Measurements from ENCODE around the gene SPATS2L.
A peak's percentile ranks its signal among the peaks of the same experiment; 100 is the strongest.

The SPATS2L gene

GRCh38 chr2:200306196-200306930 lies at the start of gene SPATS2L:
Gene SPATS2L (plus strand): TSS chr2:200306693. CDS start chr2:200389245, 82,552 bp downstream.
- peak; percentile 23 for DNase-seq (ENCODE audit: low read depth, low spot score)

GRCh38 chr2:200257570-200257969 lies 48.9 kb upstream of the SPATS2L start:
- DNase-seq (ENCODE audit: low read depth, low spot score), result no peak

- DNase-seq (ENCODE audit: low read depth, low spot score), result no peak
Observed at GRCh38 chr2:200258081-200258480, 48.4 kb upstream of the SPATS2L start.

- DNase-seq (ENCODE audit: low read depth, low spot score), result no peak
Observed at GRCh38 chr2:200258881-200259576, 47.5 kb upstream of the SPATS2L start.

GRCh38 chr2:200259577-200259957 lies 46.9 kb upstream of the SPATS2L start:
- DNase-seq (ENCODE audit: low read depth, low spot score), result no peak

- DNase-seq (ENCODE audit: low read depth, low spot score), result no peak
Observed at GRCh38 chr2:200262047-200262446, 44.4 kb upstream of the SPATS2L start.

GRCh38 chr2:200263279-200263678 lies 43.2 kb upstream of the SPATS2L start:
- no peak for DNase-seq (ENCODE audit: low read depth, low spot score)

GRCh38 chr2:200264631-200265030 lies 41.9 kb upstream of the SPATS2L start:
- DNase-seq (ENCODE audit: low read depth, low spot score), result no peak

- DNase-seq (ENCODE audit: low read depth, low spot score), result no peak
Observed at GRCh38 chr2:200266406-200266805, 40.1 kb upstream of the SPATS2L start.

GRCh38 chr2:200267350-200267749 lies 39.1 kb upstream of the SPATS2L start:
- no peak for DNase-seq (ENCODE audit: low read depth, low spot score)

GRCh38 chr2:200270732-200271131 lies 35.8 kb upstream of the SPATS2L start:
- DNase-seq (ENCODE audit: low read depth, low spot score), result no peak

- DNase-seq (ENCODE audit: low read depth, low spot score), result no peak
Observed at GRCh38 chr2:200272320-200272719, 34.2 kb upstream of the SPATS2L start.

GRCh38 chr2:200274116-200275075 lies 32.1 kb upstream of the SPATS2L start:
- no peak for DNase-seq (ENCODE audit: low read depth, low spot score)

GRCh38 chr2:200275295-200276013 lies 31.0 kb upstream of the SPATS2L start:
- DNase-seq (ENCODE audit: low read depth, low spot score), result no peak

- DNase-seq (ENCODE audit: low read depth, low spot score), result no peak
Observed at GRCh38 chr2:200276472-200276871, 30.0 kb upstream of the SPATS2L start.

GRCh38 chr2:200278694-200279316 lies 27.7 kb upstream of the SPATS2L start:
- no peak for DNase-seq (ENCODE audit: low read depth, low spot score)

- DNase-seq (ENCODE audit: low read depth, low spot score), result no peak
Observed at GRCh38 chr2:200279857-200280256, 26.6 kb upstream of the SPATS2L start.

GRCh38 chr2:200286578-200286977 lies 19.9 kb upstream of the SPATS2L start:
- DNase-seq (ENCODE audit: low read depth, low spot score), result no peak

- no peak for DNase-seq (ENCODE audit: low read depth, low spot score)
Observed at GRCh38 chr2:200288670-200289429, 17.6 kb upstream of the SPATS2L start.

GRCh38 chr2:200296118-200296517 lies 10.4 kb upstream of the SPATS2L start:
- no peak for DNase-seq (ENCODE audit: low read depth, low spot score)
